ENCODE measurements around the gene MINDY4.

The MINDY4 gene

DNA sequence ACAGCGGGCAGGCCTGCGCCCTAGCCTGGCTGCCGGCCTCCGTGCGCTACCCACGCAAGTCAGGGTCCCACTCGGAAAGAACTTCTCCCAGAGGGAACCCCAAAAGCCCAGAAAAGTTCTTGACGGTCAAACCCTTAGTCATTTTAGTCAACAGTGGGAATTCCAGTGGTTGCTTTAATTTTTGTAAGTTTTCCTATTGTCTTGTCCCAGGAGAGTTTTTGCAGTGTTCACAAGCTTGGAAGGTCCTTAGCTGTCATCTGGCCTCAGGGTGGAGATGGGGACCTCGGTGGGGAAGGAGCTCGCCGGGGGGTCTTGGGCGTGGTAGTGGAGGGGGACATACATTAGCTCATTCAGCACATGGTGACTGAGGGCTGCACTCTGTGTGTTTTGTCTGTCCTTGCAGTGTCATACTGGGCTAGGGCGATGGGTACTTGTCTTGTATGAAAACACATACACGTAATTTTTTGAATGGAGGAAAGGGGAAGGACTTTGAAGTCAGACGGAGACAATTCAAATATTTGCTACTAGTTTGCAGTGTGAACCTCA, 736 bp downstream of the MINDY4 start:
- CTCF ChIA-PET = no interaction called here
- peaks cover 11% of the 10 kb centered on the region for H3K4me1 Mint-ChIP-seq
- H3K4me3 Mint-ChIP-seq = peak overlapping the region; percentile 80
- no peaks in the 10 kb centered on the region for H3K36me3 Mint-ChIP-seq
- no peaks in the 10 kb centered on the region for H3K9me3 Mint-ChIP-seq
- DNase-seq = no peak
- H3K27me3 Mint-ChIP-seq = peaks cover 11% of the 10 kb centered on the region
- H3K27ac Mint-ChIP-seq = peak overlapping the region; percentile 77

DNA sequence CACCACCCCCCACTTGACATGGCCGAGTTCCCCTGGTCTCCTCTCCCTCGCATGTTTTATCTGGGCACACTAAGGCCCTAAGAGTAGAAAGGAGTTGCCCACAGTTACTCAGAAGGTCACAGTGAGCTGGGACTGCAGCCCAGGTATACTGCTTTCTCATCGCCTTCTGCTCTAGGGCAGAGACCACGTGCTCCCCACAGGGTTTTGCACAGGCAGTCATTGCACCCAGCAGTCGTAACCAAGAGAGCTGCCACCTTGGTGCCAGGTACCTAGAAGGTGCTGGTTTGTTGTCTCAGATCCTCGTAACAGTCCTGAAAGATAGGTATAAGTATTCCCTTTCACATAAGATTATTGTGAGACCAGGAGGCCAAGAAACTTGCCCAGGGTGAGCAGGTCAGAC, 1.8 kb downstream of the MINDY4 start:
- Mint-ChIP-seq H3K27ac (no peak overlapping the region), H3K4me1 (peaks cover 11% of the 10 kb centered on the region), H3K36me3 (no peaks in the 10 kb centered on the region), H3K27me3 (peaks cover 5% of the 10 kb centered on the region), H3K9me3 (no peaks in the 10 kb centered on the region), H3K4me3 (peak overlapping the region; percentile 15)
- DNase-seq = no peak
- CTCF ChIA-PET = no interaction called here

DNA sequence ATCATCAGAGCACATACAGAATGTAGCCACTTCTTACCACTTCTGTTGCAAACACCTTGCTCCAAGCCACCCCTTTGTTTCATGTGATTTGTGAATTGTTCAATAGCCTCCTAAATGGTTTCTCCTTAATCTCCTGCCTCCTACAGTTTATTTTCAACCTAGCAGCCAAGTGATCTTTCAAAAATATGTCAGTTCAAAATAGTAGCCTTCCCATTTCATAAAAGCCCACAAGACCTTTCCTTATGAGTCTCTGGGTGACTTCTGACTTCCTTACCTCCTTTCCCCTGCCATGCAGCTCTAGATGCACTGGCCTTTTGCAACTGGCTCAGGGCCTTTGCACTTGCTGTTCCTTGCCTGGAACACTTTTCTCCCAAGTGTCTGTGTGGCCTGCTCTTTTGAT, 4.8 kb downstream of the MINDY4 start:
- Mint-ChIP-seq H3K36me3 (no peaks in the 10 kb centered on the region), H3K27me3 (no peaks in the 10 kb centered on the region), H3K4me3 (no peak overlapping the region), H3K9me3 (no peaks in the 10 kb centered on the region), H3K27ac (no peak overlapping the region), H3K4me1 (peaks cover 5% of the 10 kb centered on the region)
- CTCF ChIA-PET = no interaction called here
- no peak for DNase-seq

DNA sequence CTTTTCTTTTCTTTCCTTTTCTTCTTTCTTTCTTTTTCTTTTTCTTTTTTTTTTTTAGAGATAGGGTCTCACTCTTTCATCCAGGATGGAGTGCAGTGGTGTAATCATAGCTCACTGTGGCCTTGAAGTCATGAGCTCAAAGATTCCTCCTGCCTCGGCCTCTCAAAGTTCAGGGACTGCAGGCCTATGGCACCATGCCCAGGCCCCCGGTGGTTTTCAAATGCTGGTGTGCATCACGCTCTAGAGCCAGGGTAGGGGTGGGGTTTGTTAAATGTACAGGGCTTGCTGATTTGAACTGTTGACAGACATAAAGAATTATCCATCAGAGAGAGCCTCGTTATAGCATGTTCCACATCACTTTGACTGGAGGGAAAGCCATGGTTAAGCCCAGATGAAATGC, 5.8 kb downstream of the MINDY4 start:
- H3K9me3 Mint-ChIP-seq = no peaks in the 10 kb centered on the region
- CTCF ChIA-PET = no interaction called here
- H3K27me3 Mint-ChIP-seq = no peaks in the 10 kb centered on the region
- H3K4me3 Mint-ChIP-seq = no peak overlapping the region
- peaks cover 3% of the 10 kb centered on the region for H3K4me1 Mint-ChIP-seq
- no peak overlapping the region for H3K27ac Mint-ChIP-seq
- no peak for DNase-seq
- no peaks in the 10 kb centered on the region for H3K36me3 Mint-ChIP-seq

DNA sequence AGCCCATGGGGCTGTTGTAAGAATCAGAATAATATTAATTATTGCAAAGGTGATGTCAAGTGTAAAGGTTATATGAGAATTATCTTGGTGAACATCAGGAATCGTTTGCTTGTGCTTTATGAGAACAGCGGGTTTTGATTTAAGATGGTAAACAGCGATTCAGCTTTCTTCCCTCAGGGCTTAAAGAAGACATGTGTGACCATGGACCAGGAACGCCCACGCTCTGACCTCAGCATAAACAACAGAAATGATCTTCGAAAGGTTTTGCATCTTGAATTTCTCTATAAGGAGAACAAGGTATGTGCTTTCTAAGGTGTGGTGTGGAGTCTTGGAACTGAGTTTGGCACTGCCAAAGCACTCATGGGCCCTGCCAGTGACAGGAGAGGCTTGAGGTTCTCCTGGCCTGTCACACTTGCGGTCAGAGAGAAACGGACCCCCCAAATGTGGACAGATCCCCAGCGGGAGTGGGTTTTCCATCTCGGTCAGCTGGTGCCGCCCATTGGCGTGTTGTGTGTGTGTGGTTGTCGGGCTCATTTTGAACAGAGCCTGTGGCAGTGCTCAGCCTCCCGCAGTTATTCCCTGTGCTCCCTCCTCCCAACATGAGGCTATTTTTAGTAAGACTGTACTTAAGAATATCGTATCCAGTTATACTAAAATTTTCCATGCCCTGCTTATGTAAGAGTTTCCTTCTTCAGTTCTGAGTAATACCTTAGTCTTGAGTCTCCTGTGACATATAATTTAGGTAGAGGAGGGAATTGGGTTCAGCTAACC, 7.2 kb downstream of the MINDY4 start:
- no peak for DNase-seq
- Mint-ChIP-seq H3K36me3 (no peaks in the 10 kb centered on the region), H3K27me3 (no peaks in the 10 kb centered on the region), H3K4me3 (no peak overlapping the region), H3K4me1 (no peaks in the 10 kb centered on the region), H3K27ac (no peak overlapping the region), H3K9me3 (no peaks in the 10 kb centered on the region)
- CTCF ChIA-PET = no interaction called here

DNA sequence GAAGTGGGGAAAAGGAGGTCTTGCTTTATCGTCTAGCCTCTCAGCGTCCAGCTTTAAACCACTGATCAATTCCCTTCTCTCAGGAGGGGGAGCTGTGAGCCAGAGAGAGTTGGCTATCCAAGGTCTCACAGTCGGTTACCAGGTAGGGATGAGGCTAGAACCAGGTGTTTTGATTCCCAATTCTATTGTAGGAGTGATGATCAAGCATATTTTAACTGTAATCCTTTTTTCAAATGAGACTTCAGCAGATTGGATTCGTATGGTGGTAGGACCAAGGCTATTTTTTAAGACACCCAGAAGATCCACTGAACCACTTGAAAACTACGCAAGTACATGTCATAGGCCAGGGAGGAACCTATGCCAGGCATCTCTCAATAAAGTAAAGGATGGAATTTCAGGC, 8.4 kb downstream of the MINDY4 start:
- H3K4me1 Mint-ChIP-seq = no peaks in the 10 kb centered on the region
- no peak for DNase-seq
- H3K4me3 Mint-ChIP-seq = no peak overlapping the region
- CTCF ChIA-PET = interaction anchor here (0.8 kb wide), 1 partner anchor 15 kb away, joined by 3 read pairs; no protein-coding TSS in a partner anchor
- no peaks in the 10 kb centered on the region for H3K36me3 Mint-ChIP-seq
- no peaks in the 10 kb centered on the region for H3K27me3 Mint-ChIP-seq
- H3K9me3 Mint-ChIP-seq = no peaks in the 10 kb centered on the region
- H3K27ac Mint-ChIP-seq = no peak overlapping the region

DNA sequence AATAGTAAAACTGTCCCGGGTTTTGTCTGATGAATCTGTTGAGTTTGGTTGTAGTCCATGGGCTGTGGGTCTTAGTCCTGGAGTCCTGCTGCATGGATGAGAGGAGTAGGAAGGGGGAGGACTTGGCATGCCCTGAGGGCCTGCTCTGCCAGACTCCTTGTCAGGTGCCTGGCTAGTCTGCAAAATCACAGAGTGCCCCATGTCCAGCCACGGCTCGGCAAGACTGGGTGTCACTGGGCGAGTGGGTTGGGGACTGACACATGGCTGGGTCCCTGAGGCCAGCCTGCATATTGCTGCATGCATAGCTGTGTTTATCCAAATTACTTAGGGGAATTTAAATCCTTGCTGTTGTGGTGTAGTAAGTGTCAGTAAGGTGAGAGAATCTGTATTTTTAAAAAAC, 9.7 kb downstream of the MINDY4 start:
- H3K4me1 Mint-ChIP-seq = no peaks in the 10 kb centered on the region
- H3K9me3 Mint-ChIP-seq = no peaks in the 10 kb centered on the region
- H3K27me3 Mint-ChIP-seq = no peaks in the 10 kb centered on the region
- H3K36me3 Mint-ChIP-seq = no peaks in the 10 kb centered on the region
- DNase-seq = no peak
- no peak overlapping the region for H3K27ac Mint-ChIP-seq
- CTCF ChIA-PET = no interaction called here
- no peak overlapping the region for H3K4me3 Mint-ChIP-seq

DNA sequence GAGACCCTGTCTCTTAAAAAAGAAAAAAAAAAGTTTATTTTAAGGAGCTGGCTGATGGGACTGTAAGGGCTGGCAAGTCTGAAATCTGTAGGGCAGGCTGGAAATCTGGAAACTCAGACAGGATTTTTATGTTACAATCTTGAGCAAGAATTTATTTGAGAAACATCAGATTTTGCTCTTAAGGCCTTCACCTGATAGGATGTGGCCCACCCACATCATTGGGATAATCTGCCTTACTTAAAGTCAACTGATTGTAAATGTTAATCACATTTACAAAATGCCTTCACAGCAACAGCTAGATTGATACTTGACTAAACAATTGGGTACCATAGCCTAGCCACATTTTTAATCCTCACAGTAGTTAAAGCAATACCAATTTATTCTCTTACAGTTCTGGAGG, 11.5 kb downstream of the MINDY4 start:
- Mint-ChIP-seq H3K27me3 (no peaks in the 10 kb centered on the region), H3K9me3 (no peaks in the 10 kb centered on the region), H3K4me1 (no peaks in the 10 kb centered on the region), H3K4me3 (no peak overlapping the region), H3K36me3 (no peaks in the 10 kb centered on the region), H3K27ac (no peak overlapping the region)
- CTCF ChIA-PET = no interaction called here
- DNase-seq = no peak

DNA sequence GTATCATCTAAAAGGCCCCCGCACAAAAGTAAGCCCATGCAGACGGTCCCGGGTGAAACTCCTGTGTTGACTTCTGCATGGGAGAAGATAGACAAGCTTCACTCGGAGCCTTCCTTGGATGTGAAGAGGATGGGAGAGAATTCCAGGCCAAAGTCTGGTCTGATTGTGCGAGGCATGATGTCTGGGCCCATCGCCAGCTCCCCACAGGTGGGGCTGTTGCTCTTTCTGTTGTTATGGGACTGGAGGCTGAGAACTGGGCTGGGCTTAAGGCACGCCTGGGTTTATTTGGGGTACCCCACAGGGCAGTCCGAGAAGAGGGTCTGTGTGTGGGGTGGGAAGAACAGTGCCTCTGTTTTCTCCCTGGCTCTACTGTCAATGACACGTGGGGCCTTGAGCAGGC, 14.6 kb downstream of the MINDY4 start:
- H3K4me1 Mint-ChIP-seq = no peaks in the 10 kb centered on the region
- CTCF ChIA-PET = interaction anchor here (0.8 kb wide), 1 partner anchor 154 kb away, joined by 3 read pairs; no protein-coding TSS in a partner anchor
- no peak overlapping the region for H3K4me3 Mint-ChIP-seq
- no peak for DNase-seq
- no peaks in the 10 kb centered on the region for H3K36me3 Mint-ChIP-seq
- H3K27ac Mint-ChIP-seq = no peak overlapping the region
- H3K27me3 Mint-ChIP-seq = no peaks in the 10 kb centered on the region
- H3K9me3 Mint-ChIP-seq = no peaks in the 10 kb centered on the region

DNA sequence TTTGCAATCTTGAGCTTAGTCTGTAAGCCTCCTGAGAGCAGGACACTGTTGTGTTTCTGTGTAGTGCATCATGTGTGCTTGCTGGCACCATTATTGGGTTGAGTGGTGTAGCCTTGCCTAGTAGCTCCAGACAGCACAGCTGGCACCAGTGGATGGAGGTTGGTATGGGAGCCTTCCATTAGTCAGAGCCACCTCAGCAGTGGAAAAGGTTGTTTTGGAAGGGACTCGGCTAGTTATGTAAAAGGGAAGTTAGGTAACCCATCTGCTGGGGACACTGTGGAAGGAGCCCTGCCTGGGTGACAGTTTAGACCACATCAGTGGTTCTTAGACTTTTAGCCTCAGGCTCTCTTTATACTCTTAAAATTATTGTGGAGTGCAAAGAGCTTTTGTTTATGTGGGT, 16.3 kb downstream of the MINDY4 start:
- Mint-ChIP-seq H3K4me3 (no peak overlapping the region), H3K36me3 (no peaks in the 10 kb centered on the region), H3K27ac (no peak overlapping the region), H3K27me3 (no peaks in the 10 kb centered on the region), H3K9me3 (no peaks in the 10 kb centered on the region), H3K4me1 (no peaks in the 10 kb centered on the region)
- CTCF ChIA-PET = no interaction called here
- no peak for DNase-seq

DNA sequence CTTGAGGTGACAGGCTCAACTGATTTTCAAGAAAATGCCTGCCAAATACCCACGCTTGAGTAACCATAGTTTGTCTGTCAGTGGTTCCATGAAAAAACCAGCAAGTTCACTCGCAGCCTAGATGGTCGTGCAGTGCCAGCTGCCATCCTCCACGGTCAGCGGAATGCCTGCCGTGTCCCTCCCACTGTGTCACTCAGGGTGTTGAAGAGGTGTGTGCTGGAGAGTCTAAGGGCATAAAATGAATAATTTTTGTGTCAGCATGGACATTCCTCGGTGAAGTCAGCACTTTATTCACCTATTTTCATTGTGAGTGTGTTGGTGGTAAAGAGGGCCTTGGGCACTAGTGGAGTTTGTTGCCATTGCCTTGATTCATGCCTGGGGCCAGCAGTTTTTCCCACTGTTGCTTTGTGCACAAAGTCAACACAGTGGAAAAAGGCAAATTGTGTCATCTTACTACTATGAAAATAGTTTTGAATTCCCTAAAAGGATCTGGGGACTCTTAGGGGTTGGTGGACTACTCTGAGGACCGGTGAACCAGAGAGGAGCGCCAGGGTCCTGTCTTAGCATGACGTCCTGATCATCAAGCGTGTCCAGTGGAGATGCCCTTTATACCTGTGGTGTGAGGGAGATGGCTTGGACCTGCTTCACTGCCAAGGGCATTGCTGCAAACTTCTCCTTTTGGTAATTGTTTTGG, 17.6 kb downstream of the MINDY4 start:
- H3K27ac Mint-ChIP-seq = no peak overlapping the region
- CTCF ChIA-PET = interaction anchor here (0.7 kb wide), 1 partner anchor 328 kb away, joined by 4 read pairs; no protein-coding TSS in a partner anchor
- no peak for DNase-seq
- H3K36me3 Mint-ChIP-seq = no peaks in the 10 kb centered on the region
- H3K4me3 Mint-ChIP-seq = no peak overlapping the region
- H3K27me3 Mint-ChIP-seq = no peaks in the 10 kb centered on the region
- no peaks in the 10 kb centered on the region for H3K9me3 Mint-ChIP-seq
- no peaks in the 10 kb centered on the region for H3K4me1 Mint-ChIP-seq

DNA sequence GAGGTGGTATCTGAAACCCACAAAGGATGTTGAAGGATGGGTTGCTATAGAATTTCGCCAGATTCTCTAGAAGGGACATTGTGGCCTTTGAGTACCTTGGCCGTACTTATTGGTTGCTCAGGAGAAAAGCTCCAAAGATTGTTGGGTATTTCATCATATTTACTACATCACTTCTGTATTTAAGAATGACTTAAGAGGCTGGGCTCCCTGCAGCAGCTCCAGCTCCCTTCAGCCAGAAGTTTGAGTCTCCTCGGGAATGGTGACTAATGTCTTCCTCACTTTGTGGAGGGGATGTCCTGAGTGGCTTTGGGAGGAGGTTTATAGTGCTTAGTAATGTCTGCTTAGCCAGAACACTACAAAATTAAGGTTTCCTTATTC, 18.1 kb downstream of the MINDY4 start:
- Mint-ChIP-seq H3K36me3 (no peaks in the 10 kb centered on the region), H3K27me3 (no peaks in the 10 kb centered on the region), H3K4me1 (no peaks in the 10 kb centered on the region), H3K4me3 (no peak overlapping the region), H3K27ac (no peak overlapping the region), H3K9me3 (no peaks in the 10 kb centered on the region)
- DNase-seq = no peak
- CTCF ChIA-PET = interaction anchor here (0.7 kb wide), 1 partner anchor 329 kb away, joined by 4 read pairs; no protein-coding TSS in a partner anchor

DNA sequence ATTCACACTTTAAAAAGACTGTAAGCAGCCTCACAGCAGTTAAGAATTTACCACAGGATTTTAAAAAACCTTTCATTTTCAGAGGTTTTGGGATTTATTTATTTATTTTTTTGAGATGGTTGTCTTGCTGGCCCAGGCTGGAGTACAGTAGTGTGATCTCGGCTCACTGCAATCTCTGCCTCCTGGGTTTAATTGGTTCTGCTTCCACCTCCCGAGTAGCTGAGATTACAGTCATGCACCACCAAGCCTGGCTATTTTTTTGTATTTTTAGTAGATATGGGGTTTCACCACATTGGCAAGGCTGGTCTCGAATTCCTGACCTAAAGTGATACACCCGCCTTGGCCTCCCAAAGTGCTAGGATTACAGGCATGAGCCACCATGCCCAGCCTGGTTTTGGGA, 19.1 kb downstream of the MINDY4 start:
- no peak for DNase-seq
- H3K9me3 Mint-ChIP-seq = no peaks in the 10 kb centered on the region
- CTCF ChIA-PET = interaction anchor here (1.2 to 1.3 kb wide), 2 partner anchors 9 to 332 kb away, joined by 3 to 5 read pairs; no protein-coding TSS in a partner anchor
- no peaks in the 10 kb centered on the region for H3K36me3 Mint-ChIP-seq
- no peak overlapping the region for H3K27ac Mint-ChIP-seq
- H3K27me3 Mint-ChIP-seq = no peaks in the 10 kb centered on the region
- H3K4me1 Mint-ChIP-seq = peaks cover 2% of the 10 kb centered on the region
- H3K4me3 Mint-ChIP-seq = no peak overlapping the region

DNA sequence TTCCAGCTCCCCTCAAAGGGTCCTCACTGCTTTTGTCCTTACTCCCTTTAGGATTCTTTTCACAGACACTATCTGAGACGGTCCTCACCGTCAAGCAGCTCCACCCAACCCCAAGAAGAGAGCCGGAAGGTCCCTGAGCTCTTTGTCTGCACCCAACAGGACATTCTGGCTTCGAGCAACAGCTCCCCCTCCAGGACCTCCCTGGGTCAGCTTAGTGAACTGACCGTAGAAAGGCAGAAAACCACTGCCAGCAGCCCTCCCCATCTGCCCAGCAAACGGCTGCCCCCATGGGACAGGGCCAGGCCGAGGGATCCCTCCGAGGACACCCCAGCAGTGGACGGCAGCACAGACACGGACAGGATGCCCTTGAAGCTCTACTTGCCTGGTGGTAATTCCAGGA, 19.9 kb downstream of the MINDY4 start:
- H3K27me3 Mint-ChIP-seq = no peaks in the 10 kb centered on the region
- no peak overlapping the region for H3K4me3 Mint-ChIP-seq
- H3K9me3 Mint-ChIP-seq = no peaks in the 10 kb centered on the region
- H3K4me1 Mint-ChIP-seq = peaks cover 9% of the 10 kb centered on the region
- DNase-seq = no peak
- CTCF ChIA-PET = interaction anchor here (1.2 to 1.3 kb wide), 3 partner anchors 9 to 332 kb away, joined by 3 to 5 read pairs (median 3); no protein-coding TSS in a partner anchor
- H3K36me3 Mint-ChIP-seq = no peaks in the 10 kb centered on the region
- H3K27ac Mint-ChIP-seq = no peak overlapping the region

Measured in activated naive CD4-positive, alpha-beta T cell treated with anti-CD3 and anti-CD28 coated beads, Interleukin-2, amount 10 ng/mL, durations not matched to agents 7 days and 5 days (primary cell).